Upper lobe of left lung (tissue), 4 donors: ENCODE measurements around the gene ABCC4.

Source experiments
- POLR2A ChIP-seq, 4 donors: fragments of 450-650 bp; IDR thresholded peaks; one replicate each; pipeline ENCODE4 v1.5.1; 2016 to 2017; ENCODE audit warnings: antibody characterized with exemption in 4 of 4, mild to moderate bottlenecking in 2 of 4
- POLR2AphosphoS5 ChIP-seq, 2 donors: sonication (generic); formaldehyde crosslinking; IDR thresholded peaks; one replicate each; pipeline ENCODE4 v1.5.1; 2017; ENCODE audit warnings: antibody characterized with exemption in 2 of 2
- TF ChIP-seq, protein P1 (sequence below), 6 experiments: fragments of 450-650 bp in 4 of 6; fragments of 200-600 bp in 2 of 6; sonication (generic) in 2 of 6; IDR thresholded peaks; one replicate each; pipeline ENCODE4 v1.5.1; 2016 to 2019; ENCODE audit warnings: antibody characterized with exemption in 6 of 6

DNA sequence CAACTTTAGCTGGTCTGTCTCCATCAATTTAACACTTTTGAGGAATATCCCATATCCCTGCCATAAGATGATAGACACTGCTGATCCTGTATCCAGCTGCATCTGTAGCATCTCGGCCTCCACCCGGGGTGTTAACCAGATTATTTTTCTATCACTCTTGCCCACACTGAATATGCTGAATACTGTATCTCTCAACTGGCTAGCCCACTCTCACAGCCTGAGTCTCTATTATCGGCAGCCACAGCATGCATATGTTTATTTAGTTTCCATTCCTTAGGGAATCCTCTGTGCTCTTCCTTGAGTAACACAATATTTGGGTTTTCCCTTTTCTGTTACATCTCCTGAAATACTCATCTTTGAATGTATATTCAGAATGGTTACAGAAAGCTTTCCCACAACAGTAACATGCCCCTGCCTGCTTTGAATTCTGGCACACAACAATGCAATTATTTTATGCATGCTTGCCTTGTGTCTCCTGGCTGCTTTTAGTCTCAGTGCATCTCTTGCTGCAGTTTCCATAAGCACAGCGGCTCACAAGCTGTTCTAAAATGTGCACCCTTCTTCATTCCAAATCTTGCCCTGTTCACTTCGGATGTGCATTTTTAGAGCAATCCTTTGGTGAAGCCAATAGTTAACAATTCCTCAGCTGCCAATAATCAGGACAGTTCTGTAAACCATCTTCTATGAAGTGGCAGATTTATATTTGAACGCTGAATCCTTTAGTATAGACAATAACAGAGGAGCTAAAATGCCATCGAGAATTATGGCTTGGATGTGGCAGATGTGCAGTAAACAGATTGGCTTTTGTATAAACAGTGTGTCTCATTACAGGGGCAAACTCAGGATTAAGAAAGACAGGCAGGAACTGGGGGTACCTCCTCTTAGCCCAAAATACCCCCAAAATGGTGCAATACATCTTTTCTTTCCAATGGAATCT is 327.0 kb downstream of the ABCC4 start:
- TF ChIP-seq, protein P1, sequence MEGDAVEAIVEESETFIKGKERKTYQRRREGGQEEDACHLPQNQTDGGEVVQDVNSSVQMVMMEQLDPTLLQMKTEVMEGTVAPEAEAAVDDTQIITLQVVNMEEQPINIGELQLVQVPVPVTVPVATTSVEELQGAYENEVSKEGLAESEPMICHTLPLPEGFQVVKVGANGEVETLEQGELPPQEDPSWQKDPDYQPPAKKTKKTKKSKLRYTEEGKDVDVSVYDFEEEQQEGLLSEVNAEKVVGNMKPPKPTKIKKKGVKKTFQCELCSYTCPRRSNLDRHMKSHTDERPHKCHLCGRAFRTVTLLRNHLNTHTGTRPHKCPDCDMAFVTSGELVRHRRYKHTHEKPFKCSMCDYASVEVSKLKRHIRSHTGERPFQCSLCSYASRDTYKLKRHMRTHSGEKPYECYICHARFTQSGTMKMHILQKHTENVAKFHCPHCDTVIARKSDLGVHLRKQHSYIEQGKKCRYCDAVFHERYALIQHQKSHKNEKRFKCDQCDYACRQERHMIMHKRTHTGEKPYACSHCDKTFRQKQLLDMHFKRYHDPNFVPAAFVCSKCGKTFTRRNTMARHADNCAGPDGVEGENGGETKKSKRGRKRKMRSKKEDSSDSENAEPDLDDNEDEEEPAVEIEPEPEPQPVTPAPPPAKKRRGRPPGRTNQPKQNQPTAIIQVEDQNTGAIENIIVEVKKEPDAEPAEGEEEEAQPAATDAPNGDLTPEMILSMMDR (IDR thresholded peaks at IDR 0.05) = no peak
- TF ChIP-seq POLR2A (IDR thresholded peaks at IDR 0.05) (no peak), POLR2AphosphoS5 (IDR thresholded peaks at IDR 0.05) (no peak)
